Mesothelial cell of epicardium (in vitro differentiated cells): ENCODE results near the gene NEUROG1. TPM values are rescaled to one million over a fixed set of nuclear protein-coding genes. Genes with fewer than 3 reads are reported as not detected.
"Not testable (repeated sequence)": the region's sequence is repeated elsewhere in the genome, so short reads cannot be mapped to it uniquely, and the experiment has no call there.

Experiments used
- DNase-seq, 2 experiments: peaks; one replicate each; pipeline ENCODE4 v3.0.0; 2021; ENCODE audit warnings: low spot score in 2 of 2; ENCODE audit not compliant: unreplicated experiment in 2 of 2
- H3K27ac Mint-ChIP-seq: 2 replicates; pipeline ENCODE4 v1.8.0; 2021; ENCODE audit warnings: mixed read lengths
- H3K27me3 Mint-ChIP-seq: 2 replicates; pipeline ENCODE4 v1.8.0; 2021; ENCODE audit warnings: low read depth, mixed read lengths
- H3K36me3 Mint-ChIP-seq: 2 replicates; pipeline ENCODE4 v1.8.0; 2021; ENCODE audit warnings: mixed read lengths
- H3K4me1 Mint-ChIP-seq: 2 replicates; pipeline ENCODE4 v1.8.0; 2021; ENCODE audit warnings: mixed read lengths
- H3K4me3 Mint-ChIP-seq: 2 replicates; pipeline ENCODE4 v1.8.0; 2021; ENCODE audit warnings: mild to moderate bottlenecking, moderate library complexity, mixed read lengths
- H3K9me3 Mint-ChIP-seq: 2 replicates; pipeline ENCODE4 v1.8.0; 2021; ENCODE audit warnings: mixed read lengths
- CTCF ChIP-seq: fragments of 200-600 bp; sonication (generic); IDR thresholded peaks from one replicate; pipeline ENCODE4 v1.5.0; 2021; ENCODE audit warnings: antibody characterized with exemption; ENCODE audit not compliant: unreplicated experiment
- total RNA-seq: library from RNA; stranded (reverse); gene quantifications from 3 replicates; pipeline ENCODE4 v1.2.1, GENCODE V29; 2021

Gene NEUROG1
- total RNA-seq, 1 donor from 2014 or later = not detected

GRCh38 chr5:135498637-135498995, 37.1 kb downstream of the NEUROG1 start:
- Mint-ChIP-seq H3K27me3 (peaks cover 77% of the 10 kb centered on the region), H3K9me3 (no peaks in the 10 kb centered on the region), H3K27ac (no peak overlapping the region), H3K36me3 (no peaks in the 10 kb centered on the region), H3K4me3 (no peak overlapping the region), H3K4me1 (peaks cover 11% of the 10 kb centered on the region)
- no peak for DNase-seq
- no peak for TF ChIP-seq CTCF

DNA sequence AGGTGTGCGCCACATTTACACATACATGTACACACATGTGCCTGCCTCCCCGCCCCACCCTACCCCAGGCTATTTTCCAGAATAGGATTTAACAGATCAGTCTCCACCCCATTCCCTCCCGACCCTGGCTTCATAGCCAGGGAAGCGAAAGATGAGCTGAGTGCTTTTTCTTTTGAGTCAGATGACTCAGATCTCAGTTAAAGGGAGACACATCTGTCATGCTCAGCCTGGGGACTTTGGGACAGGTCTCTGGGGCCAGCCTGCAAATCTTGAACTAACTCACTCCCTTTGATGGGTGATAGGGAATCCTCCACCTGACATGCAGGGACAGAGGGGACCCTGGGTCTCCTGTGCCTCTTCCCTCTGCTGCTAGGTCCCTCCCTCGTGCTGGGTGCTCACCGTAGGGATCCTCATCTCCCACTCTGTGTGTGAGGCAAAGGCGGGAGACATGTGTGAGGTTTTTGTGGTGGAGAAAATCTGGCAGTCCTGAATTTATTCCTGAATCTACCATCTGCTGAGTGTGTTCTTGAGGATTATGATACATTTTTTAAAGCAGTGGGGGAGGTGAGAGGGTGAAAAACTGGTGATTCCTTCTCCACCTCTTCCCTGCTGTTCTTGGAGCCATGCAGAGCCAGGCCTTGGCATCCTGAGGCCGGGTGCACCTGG, 37.7 kb downstream of the NEUROG1 start:
- H3K9me3 Mint-ChIP-seq = no peaks in the 10 kb centered on the region
- H3K4me3 Mint-ChIP-seq = no peak overlapping the region
- H3K36me3 Mint-ChIP-seq = no peaks in the 10 kb centered on the region
- H3K4me1 Mint-ChIP-seq = peaks cover 12% of the 10 kb centered on the region
- no peak overlapping the region for H3K27ac Mint-ChIP-seq
- H3K27me3 Mint-ChIP-seq = peaks cover 77% of the 10 kb centered on the region
- no peak for TF ChIP-seq CTCF
- DNase-seq = no peak

GRCh38 chr5:135495531-135495930, 40.2 kb downstream of the NEUROG1 start:
- H3K27me3 Mint-ChIP-seq = peaks cover 81% of the 10 kb centered on the region

DNA sequence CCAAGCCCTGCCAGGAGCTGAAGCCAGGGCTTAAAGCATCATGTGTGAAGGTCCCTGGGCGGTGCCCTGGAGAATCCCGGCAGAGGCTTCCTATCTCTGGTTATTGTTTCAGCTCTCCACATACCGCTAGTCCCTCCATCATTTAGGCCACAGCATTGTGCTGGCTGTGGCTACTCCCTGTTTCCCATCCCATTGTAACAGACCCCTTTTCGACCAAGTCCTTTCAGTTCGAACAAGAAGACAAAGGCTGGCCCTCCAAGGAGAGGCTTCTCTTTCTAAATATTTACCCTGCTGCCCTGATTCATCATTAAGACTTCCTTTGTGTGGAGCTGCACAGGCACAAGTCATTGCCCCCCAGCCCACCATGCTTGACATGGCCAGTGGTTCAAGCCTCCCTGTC, 41.6 kb downstream of the NEUROG1 start:
- peaks cover 24% of the 10 kb centered on the region for H3K4me1 Mint-ChIP-seq
- no peak overlapping the region for H3K4me3 Mint-ChIP-seq
- DNase-seq = no peak
- H3K27me3 Mint-ChIP-seq = peaks cover 88% of the 10 kb centered on the region
- no peaks in the 10 kb centered on the region for H3K36me3 Mint-ChIP-seq
- TF ChIP-seq CTCF = no peak
- H3K27ac Mint-ChIP-seq = no peak overlapping the region
- no peaks in the 10 kb centered on the region for H3K9me3 Mint-ChIP-seq

More at GRCh38 chr5:135495531-135495930, 40.2 kb downstream of the NEUROG1 start:
- DNase-seq, H3K9me3 Mint-ChIP-seq, H3K27ac Mint-ChIP-seq, H3K36me3 Mint-ChIP-seq, H3K4me3 Mint-ChIP-seq: not testable (repeated sequence)
- peaks cover 17% of the 10 kb centered on the region for H3K4me1 Mint-ChIP-seq

- H3K9me3 Mint-ChIP-seq = no peaks in the 10 kb centered on the region
- no peak for DNase-seq
- H3K27me3 Mint-ChIP-seq = peaks cover 90% of the 10 kb centered on the region
- H3K36me3 Mint-ChIP-seq = no peaks in the 10 kb centered on the region
- peaks cover 30% of the 10 kb centered on the region for H3K4me1 Mint-ChIP-seq
- no peak for TF ChIP-seq CTCF
- H3K4me3 Mint-ChIP-seq = no peak overlapping the region
- H3K27ac Mint-ChIP-seq = no peak overlapping the region
These were observed 42.2 kb downstream of the NEUROG1 start for GRCh38 chr5:135493406-135494180.

DNA sequence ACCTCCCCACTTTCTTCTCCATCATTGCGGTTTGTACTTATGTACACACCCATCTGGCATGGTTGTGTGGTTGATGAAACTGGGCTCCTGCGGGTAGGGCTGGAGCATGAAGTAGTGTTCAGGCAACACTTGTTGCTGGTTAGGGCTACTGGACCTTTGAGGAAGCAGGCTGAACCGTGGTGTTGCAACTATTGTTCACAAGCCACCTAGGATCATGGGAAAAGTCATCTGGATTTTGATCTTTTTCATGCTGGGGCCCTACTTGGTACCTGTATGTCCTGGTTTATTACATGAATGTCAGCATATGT, 43.5 kb downstream of the NEUROG1 start:
- TF ChIP-seq CTCF = no peak
- H3K27ac Mint-ChIP-seq = no peak overlapping the region
- no peaks in the 10 kb centered on the region for H3K9me3 Mint-ChIP-seq
- DNase-seq = no peak
- peaks cover 33% of the 10 kb centered on the region for H3K4me1 Mint-ChIP-seq
- no peaks in the 10 kb centered on the region for H3K36me3 Mint-ChIP-seq
- peaks cover 95% of the 10 kb centered on the region for H3K27me3 Mint-ChIP-seq
- no peak overlapping the region for H3K4me3 Mint-ChIP-seq
